MM.1S (cell line): ENCODE results near the gene S100A6.

Experiments used
- DNase-seq: peaks from one replicate; pipeline ENCODE4 v3.0.0-alpha.2; 2015
- H2AFZ ChIP-seq: fragments of 300-600 bp; sonication (generic); 2 replicates; pipeline ENCODE4 v1.6.0; 2016; ENCODE audit warnings: antibody characterized with exemption, low read length
- H3F3A ChIP-seq: fragments of 300-600 bp; sonication (generic); 2 replicates; pipeline ENCODE4 v1.6.1; 2016; ENCODE audit warnings: mild to moderate bottlenecking, antibody characterized with exemption, low read length, moderate library complexity, mixed read lengths; ENCODE audit not compliant: insufficient read depth
- H3K27ac ChIP-seq: fragments of 300-600 bp; sonication (generic); 2 replicates; pipeline ENCODE4 v1.5.1; 2016; ENCODE audit warnings: mild to moderate bottlenecking, low read length
- H3K27me3 ChIP-seq: fragments of 300-600 bp; sonication (generic); replicated peaks from 2 replicates; pipeline ENCODE4 v1.6.0; 2016; ENCODE audit warnings: low read length; ENCODE audit not compliant: insufficient read depth
- H3K36me3 ChIP-seq: fragments of 300-600 bp; sonication (generic); replicated peaks from 2 replicates; pipeline ENCODE4 v1.6.1; 2016; ENCODE audit warnings: mild to moderate bottlenecking, low read length, mixed read lengths; ENCODE audit not compliant: insufficient read depth
- H3K4me1 ChIP-seq: fragments of 300-600 bp; sonication (generic); 2 replicates; pipeline ENCODE4 v1.6.1; 2016; ENCODE audit warnings: low read length, mixed read lengths
- H3K4me2 ChIP-seq: fragments of 300-600 bp; sonication (generic); 2 replicates; pipeline ENCODE4 v1.6.0; 2016; ENCODE audit warnings: low read depth, low read length
- H3K4me3 ChIP-seq: fragments of 300-600 bp; sonication (generic); 2 replicates; pipeline ENCODE4 v1.5.1; 2016; ENCODE audit warnings: low read length, mixed read lengths
- H3K79me2 ChIP-seq: fragments of 300-600 bp; sonication (generic); 2 replicates; pipeline ENCODE4 v1.6.1; 2016; ENCODE audit warnings: mixed run types, low read length, mixed read lengths
- H3K9ac ChIP-seq: fragments of 300-600 bp; sonication (generic); 2 replicates; pipeline ENCODE4 v1.6.1; 2016; ENCODE audit warnings: low read length, mixed read lengths
- H3K9me2 ChIP-seq: fragments of 300-600 bp; sonication (generic); replicated peaks from 2 replicates; pipeline ENCODE4 v1.6.1; 2016; ENCODE audit warnings: mild to moderate bottlenecking, low read length, mixed read lengths; ENCODE audit not compliant: insufficient read depth
- H3K9me3 ChIP-seq: fragments of 300-600 bp; sonication (generic); replicated peaks from 2 replicates; pipeline ENCODE4 v1.6.1; 2016; ENCODE audit warnings: mild to moderate bottlenecking, low read length, mixed read lengths; ENCODE audit not compliant: insufficient read depth
- H4K20me1 ChIP-seq: fragments of 300-600 bp; sonication (generic); 2 replicates; pipeline ENCODE4 v1.6.1; 2016; ENCODE audit warnings: mild to moderate bottlenecking, low read length, moderate library complexity, mixed read lengths; ENCODE audit not compliant: insufficient read depth
- CTCF ChIP-seq: fragments of 300-600 bp; sonication (generic); IDR thresholded peaks from 2 replicates; pipeline ENCODE4 v1.5.1; 2016; ENCODE audit warnings: antibody characterized with exemption, low read length, mixed read lengths
- EZH2 ChIP-seq: fragments of 300-600 bp; sonication (generic); optimal IDR thresholded peaks from 2 replicates; pipeline ENCODE3; 2017; ENCODE audit warnings: low read depth, mild to moderate bottlenecking, antibody characterized with exemption, low read length, mixed read lengths
- EZH2phosphoT487 ChIP-seq: fragments of 300-600 bp; sonication (generic); IDR thresholded peaks from 2 replicates; pipeline ENCODE4 v1.6.1; 2018; ENCODE audit warnings: antibody characterized with exemption, low read length

The S100A6 gene

GRCh38 chr1:153550827-153551500 lies 15.2 kb upstream of the S100A6 start:
- no peaks in the 10 kb centered on the region for H4K20me1 ChIP-seq
- H3K27me3 ChIP-seq = no peaks in the 10 kb centered on the region
- TF ChIP-seq EZH2phosphoT487 (no peak), EZH2 (no peak), CTCF (no peak)
- H3K27ac ChIP-seq = no peak overlapping the region
- H3K4me2 ChIP-seq = no peak overlapping the region
- no peaks in the 10 kb centered on the region for H3K9me3 ChIP-seq
- no peaks in the 10 kb centered on the region for H3K79me2 ChIP-seq
- no peaks in the 10 kb centered on the region for H3K4me1 ChIP-seq
- no peaks in the 10 kb centered on the region for H3K9me2 ChIP-seq
- no peak for DNase-seq
- no peak overlapping the region for H2AFZ ChIP-seq
- H3K9ac ChIP-seq = no peak overlapping the region
- no peak overlapping the region for H3K4me3 ChIP-seq
- H3F3A ChIP-seq = no peaks in the 10 kb centered on the region
- H3K36me3 ChIP-seq = no peaks in the 10 kb centered on the region

- no peaks in the 10 kb centered on the region for H3K27me3 ChIP-seq
- H3F3A ChIP-seq = no peaks in the 10 kb centered on the region
- H3K27ac ChIP-seq = no peak overlapping the region
- H3K9me3 ChIP-seq = no peaks in the 10 kb centered on the region
- no peaks in the 10 kb centered on the region for H3K9me2 ChIP-seq
- H3K36me3 ChIP-seq = no peaks in the 10 kb centered on the region
- DNase-seq = no peak
- H3K4me3 ChIP-seq = no peak overlapping the region
- no peak overlapping the region for H3K4me2 ChIP-seq
- no peaks in the 10 kb centered on the region for H3K79me2 ChIP-seq
- TF ChIP-seq EZH2phosphoT487 = no peak
- TF ChIP-seq EZH2 = no peak
- TF ChIP-seq CTCF = no peak
- no peak overlapping the region for H2AFZ ChIP-seq
- no peak overlapping the region for H3K9ac ChIP-seq
- H4K20me1 ChIP-seq = no peaks in the 10 kb centered on the region
- 0 out of 2 replicates have a peak, but pooled peaks cover 2% of the 10 kb centered on the region for H3K4me1 ChIP-seq
These were observed 14.6 kb upstream of the S100A6 start for GRCh38 chr1:153550398-153550758.

- no peak overlapping the region for H2AFZ ChIP-seq
- no peak overlapping the region for H3K9ac ChIP-seq
- no peaks in the 10 kb centered on the region for H3K27me3 ChIP-seq
- H3K9me3 ChIP-seq = no peaks in the 10 kb centered on the region
- no peak overlapping the region for H3K4me2 ChIP-seq
- no peak for DNase-seq
- H3K4me3 ChIP-seq = no peak overlapping the region
- H3K27ac ChIP-seq = no peak overlapping the region
- no peaks in the 10 kb centered on the region for H3K79me2 ChIP-seq
- no peaks in the 10 kb centered on the region for H3F3A ChIP-seq
- no peak for TF ChIP-seq EZH2
- no peak for TF ChIP-seq CTCF
- H3K36me3 ChIP-seq = no peaks in the 10 kb centered on the region
- 0 out of 2 replicates have a peak, but pooled peaks cover 7% of the 10 kb centered on the region for H3K4me1 ChIP-seq
- H3K9me2 ChIP-seq = no peaks in the 10 kb centered on the region
- H4K20me1 ChIP-seq = no peaks in the 10 kb centered on the region
These were observed 14.1 kb upstream of the S100A6 start for GRCh38 chr1:153549741-153550397.
